Inferior parietal cortex (tissue), 1 donor: ENCODE measurements around the gene IGSF22.
A peak's percentile ranks its signal among the peaks of the same experiment; 100 is the strongest.

Source experiments
- DNase-seq: peaks from one replicate; pipeline ENCODE4 v3.0.0-alpha.2; 2016; ENCODE audit errors: extremely low spot score

The IGSF22 gene

GRCh38 chr11:18743900-18744514, 18.0 kb upstream of the IGSF22 start:
- DNase-seq: no peak

- DNase-seq: no peak
Measured at GRCh38 chr11:18743365-18743764, 17.4 kb upstream of the IGSF22 start.

GRCh38 chr11:18741783-18742182, 15.8 kb upstream of the IGSF22 start:
- DNase-seq: no peak

GRCh38 chr11:18739685-18740084, 13.7 kb upstream of the IGSF22 start:
- DNase-seq: no peak

GRCh38 chr11:18737642-18738041, 11.7 kb upstream of the IGSF22 start:
- no peak for DNase-seq

- DNase-seq: no peak
Measured at GRCh38 chr11:18736590-18737148, 10.7 kb upstream of the IGSF22 start.

GRCh38 chr11:18733202-18733601, 7.2 kb upstream of the IGSF22 start:
- no peak for DNase-seq

GRCh38 chr11:18731949-18732821, 6.2 kb upstream of the IGSF22 start:
- DNase-seq: peak; percentile 86

GRCh38 chr11:18731441-18731840, 5.5 kb upstream of the IGSF22 start:
- DNase-seq: no peak

GRCh38 chr11:18730020-18730419, 4.0 kb upstream of the IGSF22 start:
- no peak for DNase-seq

GRCh38 chr11:18729426-18729825, 3.4 kb upstream of the IGSF22 start:
- no peak for DNase-seq

- DNase-seq: no peak
Measured at GRCh38 chr11:18728658-18729057, 2.7 kb upstream of the IGSF22 start.

- no peak for DNase-seq
Measured at GRCh38 chr11:18727479-18728236, 1.7 kb upstream of the IGSF22 start.

GRCh38 chr11:18723991-18724390, 2.0 kb downstream of the IGSF22 start:
- DNase-seq: peak; percentile 63

GRCh38 chr11:18722293-18722637, 3.7 kb downstream of the IGSF22 start:
- no peak for DNase-seq

GRCh38 chr11:18721561-18722292, 4.3 kb downstream of the IGSF22 start:
- DNase-seq: no peak

GRCh38 chr11:18720808-18721560, 5.0 kb downstream of the IGSF22 start:
- DNase-seq: no peak

GRCh38 chr11:18720091-18720807, 5.7 kb downstream of the IGSF22 start:
- DNase-seq: no peak

- DNase-seq: no peak
Measured at GRCh38 chr11:18715476-18715875, 10.5 kb downstream of the IGSF22 start.

GRCh38 chr11:18714443-18714780, 11.6 kb downstream of the IGSF22 start:
- no peak for DNase-seq
